HG03045 (cell line): ENCODE data around the gene MIXL1.
A peak's percentile ranks its signal among the peaks of the same experiment; 100 is the strongest.
"Not testable (repeated sequence)": the region's sequence is repeated elsewhere in the genome, so short reads cannot be mapped to it uniquely, and the experiment has no call there.

ENCODE experiments used
- ATAC-seq: cut with Tn5 transposase; IDR thresholded peaks from one replicate; pipeline ENCODE4 v1.9.1; 2021; ENCODE audit warnings: mild to moderate bottlenecking, moderate library complexity; ENCODE audit not compliant: unreplicated experiment

Gene MIXL1

DNA sequence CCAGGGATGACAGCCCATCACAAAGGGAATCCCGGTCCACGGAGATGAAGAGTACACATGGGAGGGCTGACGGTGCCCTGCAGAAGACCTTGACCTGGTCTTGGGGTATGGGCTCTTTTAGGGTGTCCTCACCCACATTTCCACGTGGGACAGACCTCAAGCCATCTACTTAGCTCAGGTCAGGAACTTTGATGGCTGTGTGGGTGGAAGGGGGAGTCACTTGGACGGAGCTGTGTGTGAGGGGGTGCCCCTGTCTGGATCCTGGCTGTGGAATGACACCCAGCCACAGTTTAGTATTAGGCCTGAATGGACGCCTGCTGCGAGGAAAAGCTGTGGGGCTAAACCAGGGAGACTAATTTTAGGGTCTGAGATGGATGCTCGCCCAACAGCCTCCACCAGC is 10.9 kb upstream of the MIXL1 start:
- no peak for ATAC-seq

DNA sequence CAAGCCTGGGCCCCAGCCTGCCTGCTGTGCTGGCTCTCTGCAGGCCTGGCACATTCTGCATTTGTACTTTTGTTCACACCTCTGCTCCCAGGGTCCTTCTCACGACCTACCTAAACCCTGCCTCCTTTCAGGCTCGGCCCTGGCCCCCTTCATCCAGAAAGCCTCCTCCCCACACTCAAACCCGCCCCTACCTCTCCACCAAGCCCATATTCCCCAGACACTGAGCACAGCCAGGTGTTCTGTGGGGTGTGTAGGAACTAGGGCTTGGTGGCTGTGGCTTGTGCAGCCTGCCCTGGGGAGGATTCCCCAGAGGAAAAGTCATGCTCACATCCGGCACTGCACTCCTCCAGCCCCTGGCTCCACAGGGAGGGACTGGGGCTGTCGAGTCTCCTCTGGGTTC is 8.2 kb upstream of the MIXL1 start:
- no peak for ATAC-seq

DNA sequence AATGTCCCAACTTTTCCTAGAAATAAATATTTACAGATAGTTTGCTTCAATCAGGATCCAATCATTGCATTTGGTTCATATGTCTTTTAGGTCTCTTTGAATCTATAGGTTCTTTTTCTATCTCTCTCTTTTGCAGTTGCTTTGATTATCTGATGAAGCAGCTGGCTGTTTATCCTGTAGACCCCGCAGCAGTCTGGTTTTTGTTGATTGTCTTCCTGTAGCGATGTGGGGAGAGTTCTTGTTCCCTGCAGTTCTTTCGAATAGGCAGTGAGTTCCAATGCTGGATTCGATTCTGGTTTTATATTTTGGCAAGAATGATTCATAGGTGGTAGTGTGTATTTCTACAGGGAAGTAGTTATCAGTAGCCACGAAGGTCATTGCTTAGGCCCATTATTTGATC is 7.4 kb upstream of the MIXL1 start:
- ATAC-seq, result no peak

DNA sequence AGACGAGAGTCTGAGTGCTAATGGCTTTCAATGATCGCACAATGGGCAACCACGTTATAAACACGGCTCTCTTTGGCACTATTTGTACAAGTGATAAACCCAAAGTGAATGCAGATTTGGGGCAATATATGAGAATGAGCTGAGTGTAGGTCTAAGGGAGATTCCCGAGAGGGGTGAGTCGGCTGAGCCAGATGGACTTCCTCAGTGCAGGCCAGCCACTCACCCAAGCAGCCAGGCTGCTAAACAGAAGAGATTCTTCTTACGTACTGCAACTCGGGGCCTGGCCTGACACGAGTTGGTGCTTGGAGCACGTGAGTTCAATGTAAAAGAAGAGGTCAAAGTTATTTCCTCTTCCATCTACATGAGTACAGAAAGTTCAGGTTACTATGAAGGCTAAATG is 6.2 kb upstream of the MIXL1 start:
- ATAC-seq, result no peak

DNA sequence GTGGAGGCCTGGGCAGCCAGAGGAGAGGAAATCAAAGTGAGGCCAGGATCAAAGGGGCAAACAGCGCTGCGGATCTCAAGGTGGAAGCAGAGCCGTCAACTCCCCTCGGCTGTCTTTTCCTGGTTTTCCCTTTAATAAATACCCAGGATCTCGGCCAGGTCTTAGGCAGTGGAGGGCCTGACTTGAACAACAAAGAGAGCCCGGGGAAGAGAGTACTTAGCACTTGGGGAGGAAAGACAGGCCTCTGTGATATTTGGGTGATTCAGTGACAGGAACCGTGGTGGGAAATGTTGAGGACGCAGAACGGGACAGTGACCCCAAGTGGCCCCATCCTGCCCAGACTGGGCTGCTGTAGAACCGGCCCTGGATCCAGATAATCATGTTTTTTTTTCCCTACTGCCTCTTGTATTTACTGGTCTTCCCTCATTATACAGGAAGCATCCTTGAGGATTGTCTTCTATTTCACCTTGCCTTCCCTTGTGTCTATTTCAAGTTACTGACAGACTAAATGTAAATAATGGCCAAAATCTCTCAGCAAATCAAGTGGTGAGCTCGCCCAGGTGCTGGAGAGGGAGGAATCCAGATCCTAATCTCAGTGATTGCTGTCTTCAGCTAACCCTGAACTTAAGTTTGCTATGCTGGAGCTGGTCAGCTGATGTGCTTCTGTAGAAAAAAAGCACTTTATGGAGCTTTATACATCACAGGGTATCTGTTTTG is 2.8 kb upstream of the MIXL1 start:
- ATAC-seq, result no peak

DNA sequence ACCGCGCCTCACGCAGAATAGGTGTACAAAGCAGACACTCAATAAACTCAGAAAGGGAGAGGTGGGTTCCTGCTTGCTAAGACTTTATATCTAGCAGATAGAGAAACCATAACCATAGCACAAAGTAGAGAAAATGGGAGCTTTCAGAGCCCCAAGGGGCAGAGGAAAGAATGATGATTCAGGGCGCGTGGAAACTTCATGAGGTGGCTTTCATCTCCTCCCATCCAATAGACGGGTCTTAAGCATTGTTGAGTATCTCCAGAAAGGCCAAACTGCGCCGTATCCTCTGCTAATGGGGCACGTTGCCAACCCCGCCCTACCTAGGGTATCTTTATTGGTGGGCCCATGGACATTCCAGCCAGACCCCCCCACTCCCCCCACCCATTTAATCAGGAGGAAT is 778 bp upstream of the MIXL1 start:
- ATAC-seq, result no peak

DNA sequence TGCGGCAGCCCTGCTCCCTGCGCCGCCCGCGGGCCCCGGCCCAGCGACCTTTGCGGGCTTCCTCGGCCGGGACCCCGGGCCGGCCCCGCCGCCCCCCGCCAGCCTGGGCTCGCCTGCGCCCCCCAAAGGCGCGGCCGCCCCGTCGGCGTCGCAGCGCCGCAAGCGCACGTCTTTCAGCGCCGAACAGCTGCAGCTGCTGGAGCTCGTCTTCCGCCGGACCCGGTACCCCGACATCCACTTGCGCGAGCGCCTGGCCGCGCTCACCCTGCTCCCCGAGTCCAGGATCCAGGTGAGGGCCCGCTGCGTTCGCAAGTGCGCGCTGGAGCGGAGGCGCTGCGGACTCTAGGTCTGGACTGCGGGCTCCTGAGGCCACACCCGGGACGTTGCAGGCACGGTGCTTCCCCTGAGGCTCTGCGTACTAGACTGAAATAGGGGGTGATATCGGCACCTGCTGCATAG is 351 bp downstream of the MIXL1 start:
- peak; percentile 71 for ATAC-seq

DNA sequence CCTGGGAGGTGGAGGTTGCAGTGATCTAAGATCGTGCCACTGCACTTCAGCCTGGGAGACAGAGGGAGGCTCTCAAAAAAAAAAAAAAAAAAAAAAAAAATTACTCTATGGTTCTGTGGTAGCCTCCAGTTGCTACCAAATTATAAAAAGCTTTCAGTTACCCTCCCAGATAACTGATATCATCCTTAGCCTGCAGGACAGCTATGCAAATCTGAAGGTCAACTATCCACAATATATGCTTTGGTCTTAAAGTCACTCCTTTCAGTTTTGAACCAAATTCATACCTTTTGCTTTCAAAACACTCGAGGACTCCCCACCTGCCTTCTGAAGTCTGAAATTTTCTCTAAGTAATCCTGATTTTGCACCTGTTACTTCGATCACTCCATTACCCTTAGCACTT is 3.1 kb downstream of the MIXL1 start:
- no peak for ATAC-seq

DNA sequence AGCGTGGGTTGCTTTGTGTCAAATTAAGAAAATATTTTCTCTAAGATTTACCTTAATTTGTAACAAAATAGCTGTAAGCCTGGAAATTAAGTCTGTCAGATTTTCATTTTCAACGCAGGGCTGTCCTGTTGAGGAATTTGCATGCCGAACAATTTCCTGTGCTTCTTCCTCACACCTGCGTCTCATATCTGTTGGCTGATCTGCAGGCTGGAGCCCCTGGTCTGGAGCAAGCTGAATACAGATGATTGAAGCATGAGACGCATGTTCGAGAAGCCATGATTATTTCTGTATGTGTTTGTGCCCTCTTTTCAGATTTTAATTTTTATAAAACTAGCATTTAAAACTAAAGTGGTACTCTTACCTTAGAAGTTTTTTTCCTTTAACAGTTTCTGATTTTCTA is 9.8 kb downstream of the MIXL1 start:
- peak; percentile 73 for ATAC-seq

DNA sequence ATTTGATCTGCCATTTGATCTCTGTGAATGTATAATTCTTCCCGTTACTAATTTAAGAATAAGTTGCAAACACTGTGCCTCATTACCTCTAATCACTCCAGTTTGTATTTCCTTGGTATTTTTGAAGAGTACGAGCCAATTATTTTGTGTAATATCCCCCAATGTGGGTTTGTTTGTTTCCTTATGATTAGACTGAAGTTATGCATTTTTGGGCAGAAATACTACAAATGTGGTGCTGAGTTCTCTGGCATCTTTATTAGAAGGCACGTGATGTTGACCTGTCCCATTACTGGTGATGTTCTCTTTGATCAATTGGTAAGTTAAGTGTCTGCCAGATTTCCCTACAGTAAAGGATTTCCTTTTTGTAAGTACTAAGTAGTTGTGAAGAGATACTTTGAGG is 10.3 kb downstream of the MIXL1 start:
- no peak for ATAC-seq

DNA sequence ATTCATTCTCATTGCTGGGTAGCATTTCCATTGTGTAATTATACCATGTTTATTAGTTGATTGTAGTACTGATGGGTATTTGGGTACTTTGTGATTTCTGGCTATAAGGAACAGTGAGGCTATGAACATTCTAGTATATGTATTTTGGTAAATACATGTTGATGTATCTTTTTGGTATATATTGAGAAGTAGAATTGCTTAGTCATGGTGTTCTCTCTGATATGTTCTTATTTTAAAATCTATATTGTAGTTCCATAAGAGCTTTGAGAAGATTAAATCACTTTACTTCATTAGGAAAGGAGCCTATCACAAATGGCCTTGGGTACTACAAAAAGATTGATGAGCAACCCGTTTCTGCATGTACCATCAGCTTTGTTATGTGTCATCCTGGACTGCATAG is 13.4 kb downstream of the MIXL1 start:
- ATAC-seq, result no peak

DNA sequence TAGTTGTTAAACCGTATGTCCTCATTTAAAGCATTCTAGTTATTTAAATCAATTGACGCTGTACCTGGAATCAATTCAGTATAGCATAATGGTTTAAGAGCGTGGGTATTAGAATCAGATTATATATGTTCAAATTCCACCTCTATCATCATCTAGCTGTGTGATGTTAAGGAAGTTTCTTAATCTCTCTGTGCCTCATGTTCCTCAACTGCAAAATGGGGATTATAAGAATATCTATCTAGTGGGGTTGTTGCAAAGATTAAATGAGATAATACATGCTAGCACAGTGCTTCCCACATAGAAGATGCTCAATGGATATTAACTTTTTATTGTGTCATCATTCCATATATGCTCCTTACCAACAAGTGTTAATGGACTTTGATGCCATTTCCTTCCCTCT is 16.0 kb downstream of the MIXL1 start:
- ATAC-seq, result no peak

DNA sequence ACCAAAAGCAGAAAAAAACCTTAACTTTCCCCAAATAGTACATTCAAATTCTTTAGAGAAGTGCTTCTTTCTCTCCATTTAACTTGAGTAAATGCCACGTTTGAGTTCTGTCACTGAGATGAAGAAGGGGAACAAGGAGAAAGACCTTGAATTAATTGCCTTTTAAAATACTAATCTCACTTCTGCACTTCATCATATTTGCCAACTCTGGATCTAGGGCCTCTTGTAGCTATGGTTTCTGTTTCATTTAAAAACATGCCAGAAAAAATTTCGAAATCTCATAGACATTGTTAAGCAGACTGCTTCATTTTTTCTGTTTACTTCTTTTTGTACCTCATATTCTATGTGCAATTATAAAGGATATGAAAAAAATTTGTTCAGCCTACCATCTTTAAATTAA is 24.6 kb downstream of the MIXL1 start:
- ATAC-seq, result no peak

DNA sequence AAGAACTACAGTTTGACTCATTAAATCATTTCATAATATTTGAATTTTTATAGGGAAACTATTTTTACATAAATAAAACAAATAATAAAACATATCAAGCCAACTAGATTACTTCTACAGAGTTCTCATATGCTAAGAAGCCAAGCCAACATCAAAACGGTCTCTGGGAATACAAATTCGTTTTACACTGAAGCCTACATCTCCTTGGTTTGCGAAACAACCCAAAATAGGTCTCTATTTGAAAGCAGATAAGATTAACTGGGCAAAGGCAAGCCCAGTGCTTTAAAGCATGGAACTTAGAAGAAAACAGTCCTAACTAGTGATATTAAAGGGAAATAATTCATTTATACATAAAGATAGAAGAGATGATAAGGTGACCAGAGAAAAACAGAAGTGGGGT is 25.3 kb downstream of the MIXL1 start:
- no peak for ATAC-seq

DNA sequence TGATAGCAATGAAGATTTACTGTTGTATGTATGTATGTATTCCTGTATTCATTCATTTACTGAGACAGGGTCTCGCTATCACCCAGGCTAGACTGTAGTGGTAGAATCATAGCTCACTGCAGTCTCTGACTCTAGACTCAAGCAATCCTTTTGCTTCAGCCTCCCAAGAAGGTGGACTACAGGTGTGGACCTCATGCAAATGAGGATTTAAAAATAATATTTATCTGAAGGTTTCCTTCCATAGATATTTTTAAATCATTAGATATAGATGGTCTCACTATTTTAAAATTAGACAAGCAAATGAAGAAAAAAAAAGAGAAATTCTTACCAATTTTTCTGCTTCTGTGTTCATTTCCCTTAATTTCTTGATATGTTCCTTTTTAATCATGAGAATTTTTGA is 27.0 kb downstream of the MIXL1 start:
- no peak for ATAC-seq

DNA sequence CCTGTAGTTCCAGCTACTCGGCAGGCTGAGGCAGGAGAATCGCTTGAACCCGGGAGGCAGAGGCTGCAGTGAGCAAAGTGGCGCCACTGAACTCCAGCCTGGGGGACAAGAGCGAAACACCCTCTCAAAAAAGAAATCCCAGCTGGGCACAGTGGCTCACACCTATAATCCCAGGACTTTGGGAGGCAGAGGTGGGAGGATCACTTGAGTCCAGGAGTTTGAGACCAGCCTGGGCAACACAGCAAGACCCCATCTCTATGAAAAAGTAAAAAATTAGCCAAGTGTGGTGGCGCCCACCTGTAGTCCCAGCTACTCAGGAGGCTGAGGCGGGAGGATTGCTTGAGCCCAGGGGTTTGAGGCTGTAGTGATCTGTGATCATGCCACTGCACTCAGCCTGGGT is 29.4 kb downstream of the MIXL1 start:
- not testable (repeated sequence) for ATAC-seq

DNA sequence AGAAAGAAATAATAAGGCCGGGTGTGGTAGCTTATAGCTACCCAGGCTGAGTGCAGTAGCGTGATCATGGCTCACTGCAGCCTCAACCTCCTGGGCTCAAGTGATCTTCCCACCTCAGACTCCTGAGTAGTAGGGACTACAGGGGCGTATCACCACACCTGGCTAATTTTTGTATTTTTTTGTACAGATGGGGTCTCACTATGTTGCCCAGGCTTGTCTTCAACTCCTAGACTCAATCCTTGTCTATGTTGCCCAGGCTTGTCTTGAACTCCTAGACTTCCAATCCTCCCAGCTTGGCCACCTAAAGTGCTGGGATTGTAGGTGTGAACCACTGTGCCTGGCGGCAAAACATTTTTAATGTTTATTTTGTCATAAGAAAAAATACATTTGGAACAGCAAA is 30.5 kb downstream of the MIXL1 start:
- no peak for ATAC-seq

DNA sequence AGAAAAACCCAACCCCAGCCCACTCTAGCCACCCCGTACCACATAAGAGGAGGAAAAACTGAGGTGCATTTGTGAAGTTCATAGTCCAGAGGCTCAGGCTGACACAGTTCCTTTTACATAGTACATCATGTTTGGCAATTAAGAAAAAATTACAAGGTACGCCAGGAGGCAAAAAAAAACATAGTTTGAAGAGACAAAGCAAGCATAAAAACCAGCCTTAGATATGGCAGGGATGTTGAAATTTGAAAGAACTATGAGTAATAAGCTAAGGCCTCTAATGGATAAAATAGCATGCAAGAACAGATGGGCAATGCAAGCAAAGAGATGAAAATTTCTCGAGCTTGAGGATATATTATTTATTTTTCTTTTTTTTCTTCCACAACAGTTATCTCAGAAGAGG is 31.9 kb downstream of the MIXL1 start:
- no peak for ATAC-seq

DNA sequence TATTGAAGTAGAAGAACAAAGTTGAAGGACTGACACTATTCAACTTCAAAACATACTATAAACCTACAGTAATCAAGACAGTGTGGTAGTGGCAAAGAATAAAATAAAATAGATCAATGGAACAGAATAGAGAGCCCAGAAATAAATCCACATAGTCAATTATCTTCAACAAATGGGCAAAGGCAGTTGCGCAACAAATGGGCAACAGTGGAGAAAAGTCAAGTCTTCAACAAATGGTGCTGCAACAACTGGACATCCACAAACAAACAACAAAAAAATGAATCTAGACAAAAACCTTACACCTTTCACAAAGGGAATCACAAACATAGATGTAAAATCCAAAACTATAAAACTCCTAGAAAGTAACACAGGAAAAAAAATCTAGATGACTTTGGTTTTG is 38.4 kb downstream of the MIXL1 start:
- ATAC-seq, result no peak

DNA sequence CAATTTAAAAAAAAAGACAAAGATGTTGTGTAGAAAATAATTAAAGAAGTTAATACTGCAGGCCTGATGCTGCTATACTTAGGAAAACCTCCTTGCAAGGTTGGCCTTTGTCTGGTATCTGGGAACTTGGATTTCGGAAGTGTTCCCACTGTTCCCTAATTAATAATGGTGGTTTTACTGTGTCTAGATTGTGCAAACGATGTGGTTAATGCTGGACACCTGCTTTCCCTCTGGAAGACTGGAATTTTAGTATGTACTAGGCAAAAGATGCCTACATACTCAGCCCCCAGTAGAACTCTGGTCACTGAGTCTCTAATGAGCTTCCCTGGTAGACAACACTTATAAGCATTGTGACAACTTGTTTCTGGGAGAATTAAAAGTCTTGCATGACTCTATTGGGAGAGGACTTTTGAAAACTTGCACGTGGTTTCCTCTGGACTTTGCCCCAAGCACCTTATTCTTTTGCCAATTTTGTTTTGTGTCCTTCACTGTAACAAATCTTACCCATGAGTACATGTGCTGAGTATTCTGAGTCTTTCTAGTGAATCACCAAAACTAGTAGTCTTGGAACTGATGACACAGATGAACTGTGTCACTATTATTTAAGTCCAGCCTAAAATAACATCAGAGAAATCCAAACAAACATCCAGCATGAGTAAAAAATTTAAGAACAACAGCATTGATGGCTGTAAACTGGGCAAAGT is 45.1 kb downstream of the MIXL1 start:
- ATAC-seq, result no peak

DNA sequence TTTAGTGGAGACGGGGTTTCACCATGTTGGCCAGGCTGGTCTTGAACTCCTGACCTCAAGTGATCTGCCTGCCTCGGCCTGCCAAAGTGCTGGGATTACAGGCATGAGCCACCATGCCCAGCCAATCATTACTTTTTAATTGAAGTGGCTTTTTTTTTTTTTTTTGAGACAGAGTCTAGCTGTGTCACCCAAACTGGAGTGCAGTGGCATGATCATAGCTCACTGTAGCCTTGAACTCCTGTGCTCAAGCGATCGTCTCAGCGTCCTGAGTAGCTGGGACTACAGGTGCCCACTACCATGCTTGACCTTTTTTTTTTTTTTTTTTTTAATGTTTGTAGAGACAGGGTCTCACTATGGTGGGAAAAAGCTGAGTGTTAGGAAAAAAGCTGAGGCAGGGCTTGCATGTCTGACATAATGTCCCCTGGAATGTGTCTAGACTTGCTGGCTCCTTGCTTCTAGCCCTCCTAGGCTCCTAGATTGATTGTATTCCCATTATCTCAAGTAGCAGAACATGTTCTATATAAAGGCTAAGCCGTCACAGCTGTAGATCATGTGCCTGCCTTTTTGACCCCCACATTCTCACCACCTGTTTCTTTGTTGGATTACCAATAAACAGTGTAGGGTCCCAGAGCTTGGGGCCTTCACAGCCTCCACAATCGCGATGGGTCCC is 48.9 kb downstream of the MIXL1 start:
- ATAC-seq, result not testable (repeated sequence)

DNA sequence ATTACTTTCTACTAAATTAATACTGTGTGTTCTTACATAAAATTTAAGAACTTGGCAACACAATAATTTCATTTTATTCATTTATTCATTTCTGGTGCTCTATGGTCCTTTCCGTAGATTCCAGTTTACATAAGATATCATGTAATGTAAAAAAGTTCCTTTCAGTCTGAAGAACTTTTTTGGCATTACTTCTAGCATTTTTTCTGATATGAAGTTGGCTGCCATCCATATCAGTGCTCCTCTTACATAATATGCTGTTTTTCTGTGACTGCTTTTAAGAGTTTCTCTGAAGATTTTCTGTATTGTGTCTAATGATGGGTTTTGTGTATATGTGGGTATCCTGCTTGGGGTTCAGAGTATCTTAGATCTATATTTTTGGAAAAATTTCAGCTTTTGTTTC is 50.7 kb downstream of the MIXL1 start:
- ATAC-seq, result no peak
